ENCODE results near the gene PHF14. TPM values are rescaled to one million over a fixed set of nuclear protein-coding genes. Genes with fewer than 3 reads are reported as not detected.

The PHF14 gene
- total and polyA plus RNA-seq, 8 donors: 18.9 to 140 (median 69.6) TPM

DNA sequence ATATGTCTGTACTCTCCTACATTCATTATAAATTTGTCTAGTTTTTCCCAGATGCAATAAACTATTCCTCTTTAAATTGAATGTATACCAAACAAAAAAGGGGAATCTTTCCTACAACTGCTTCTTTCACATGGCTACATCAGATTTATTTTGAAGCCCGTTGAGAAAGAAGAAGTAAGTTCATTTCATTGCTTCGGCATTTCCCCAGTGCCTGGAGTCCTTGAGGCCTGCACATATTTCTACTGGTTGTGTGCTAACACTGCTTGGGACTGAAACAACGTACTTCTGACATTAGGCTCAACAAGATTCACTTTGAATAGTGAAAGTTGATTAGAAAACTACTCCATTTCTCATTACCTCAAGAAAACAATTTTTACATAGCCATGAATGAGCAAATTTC, 201.7 kb downstream of the PHF14 start:
- no peak for TF ChIP-seq POLR2A (IDR thresholded peaks at IDR 0.05)
- TF ChIP-seq CTCF (IDR thresholded peaks at IDR 0.05): no peak
- TF ChIP-seq EP300 (IDR thresholded peaks at IDR 0.05): no peak
- no peak for TF ChIP-seq POLR2AphosphoS5 (IDR thresholded peaks at IDR 0.05)
- Histone ChIP-seq H3K4me1 (peaks cover 0 to under 1% (median 0%) of the 10 kb centered on the region in 4 donors), H3K27me3 (no peaks in the 10 kb centered on the region), H3K36me3 (no peaks in the 10 kb centered on the region), H3K9me3 (no peaks in the 10 kb centered on the region), H3K27ac (no peak overlapping the region), H3K4me3 (no peak overlapping the region)
- no peak for DNase-seq
- intact Hi-C loops (cut with DNase I; ENCODE audit: low total_unique reads): no loop called here
- 76 to 90% (median 81%) methylated on average over 3 of the region's 3 CpGs for WGBS, 5 donors

DNA sequence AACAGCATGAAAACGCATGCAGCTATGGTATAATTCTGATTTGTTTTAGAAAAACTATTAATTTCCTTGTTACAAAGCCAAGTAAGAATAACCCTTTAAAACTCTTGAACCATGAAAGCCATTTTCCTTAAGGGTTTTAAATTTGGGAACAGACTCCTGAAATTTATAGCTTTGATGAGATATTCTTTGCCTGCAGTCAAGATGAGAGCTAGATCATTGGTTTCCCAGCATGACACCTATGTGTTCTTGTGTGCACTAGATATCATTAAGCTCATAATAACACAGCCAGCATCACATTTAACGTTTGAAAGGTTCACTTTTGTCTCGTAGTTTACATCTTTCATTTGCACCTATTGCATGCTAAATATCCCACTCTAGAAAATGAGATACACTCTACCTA, 202.2 kb downstream of the PHF14 start:
- H3K9me3 ChIP-seq: no peaks in the 10 kb centered on the region
- TF ChIP-seq EP300 (IDR thresholded peaks at IDR 0.05) (no peak), POLR2A (IDR thresholded peaks at IDR 0.05) (no peak), CTCF (IDR thresholded peaks at IDR 0.05) (no peak), POLR2AphosphoS5 (IDR thresholded peaks at IDR 0.05) (no peak)
- H3K4me1 ChIP-seq: no peaks in the 10 kb centered on the region
- intact Hi-C loops (cut with DNase I; ENCODE audit: low total_unique reads): no loop called here
- 40 to 62% (median 60%) methylated on average over 3 of the region's 3 CpGs for WGBS, 5 donors
- no peak overlapping the region for H3K27ac ChIP-seq
- H3K36me3 ChIP-seq: no peaks in the 10 kb centered on the region
- no peaks in the 10 kb centered on the region for H3K27me3 ChIP-seq
- DNase-seq: no peak
- H3K4me3 ChIP-seq: no peak overlapping the region

GRCh38 chr7:11176985-11177555, 203.4 kb downstream of the PHF14 start:
- Histone ChIP-seq H3K4me3 (no peak overlapping the region), H3K9me3 (no peaks in the 10 kb centered on the region), H3K27ac (no peak overlapping the region), H3K36me3 (no peaks in the 10 kb centered on the region), H3K4me1 (no peaks in the 10 kb centered on the region), H3K27me3 (no peaks in the 10 kb centered on the region)
- no peak for TF ChIP-seq CTCF (IDR thresholded peaks at IDR 0.05)
- TF ChIP-seq POLR2AphosphoS5 (IDR thresholded peaks at IDR 0.05): no peak
- TF ChIP-seq POLR2A (IDR thresholded peaks at IDR 0.05): no peak
- TF ChIP-seq EP300 (IDR thresholded peaks at IDR 0.05): no peak
- no peak for DNase-seq
- 82 to 98% (median 94%) methylated on average over 1 of the region's 1 CpG for WGBS, 5 donors
- intact Hi-C loops (cut with DNase I; ENCODE audit: low total_unique reads): no loop called here

- no peaks in the 10 kb centered on the region for H3K4me1 ChIP-seq
- TF ChIP-seq CTCF (IDR thresholded peaks at IDR 0.05) (no peak), POLR2AphosphoS5 (IDR thresholded peaks at IDR 0.05) (no peak), POLR2A (IDR thresholded peaks at IDR 0.05) (no peak), EP300 (IDR thresholded peaks at IDR 0.05) (no peak)
- no peak overlapping the region for H3K27ac ChIP-seq
- no peaks in the 10 kb centered on the region for H3K36me3 ChIP-seq
- intact Hi-C loops (cut with DNase I; ENCODE audit: low total_unique reads): no loop called here
- DNase-seq: no peak
- no peaks in the 10 kb centered on the region for H3K27me3 ChIP-seq
- 47 to 61% (median 51%) methylated on average over 3 of the region's 3 CpGs for WGBS, 5 donors
- no peak overlapping the region for H3K4me3 ChIP-seq
- no peaks in the 10 kb centered on the region for H3K9me3 ChIP-seq
Observed at GRCh38 chr7:11177793-11178192, 204.1 kb downstream of the PHF14 start.
